ENCODE data around the gene ZNF669. TPM values are rescaled to one million over a fixed set of nuclear protein-coding genes. Genes with fewer than 3 reads are reported as not detected.

ZNF669 gene
- 11.8 and 17.3 TPM in 2 replicates for total RNA-seq

GRCh38 chr1:247103859-247104591 lies at the start of gene ZNF669:
TSS of gene ZNF669 (minus strand) at chr1:247104356. CDS start at chr1:247104199, 157 bp downstream.

GRCh38 chr1:247078258-247079140 lies 25.7 kb downstream of the ZNF669 start, which contains the start of gene ZNF670:
TSS of gene ZNF670 (minus strand) at chr1:247078811. CDS start at chr1:247078596, 215 bp downstream.

Other genes with a start within 250 kb of the ZNF669 start
- gene AHCTF1, start 172.4 kb downstream of the ZNF669 start, total RNA-seq: 23.1 and 32.1 TPM in 2 replicates
- gene ZNF695, start 96.3 kb downstream of the ZNF669 start, total RNA-seq: 1.1 and 1.5 TPM in 2 replicates
- gene ZNF670, start 25.5 kb downstream of the ZNF669 start, total RNA-seq: 6.1 and 10.4 TPM in 2 replicates
- 90.1 and 93.8 TPM in 2 replicates for gene ZNF124, start 67.7 kb upstream of the ZNF669 start, total RNA-seq
- gene VN1R5, start 151.7 kb upstream of the ZNF669 start, total RNA-seq: not detected in 2 replicates
- gene ZNF496, start 227.5 kb upstream of the ZNF669 start, total RNA-seq: 20.4 and 22.8 TPM in 2 replicates

Data from dermis lymphatic vessel endothelial cell (primary cell).